ENCODE measurements around the gene RAP1GAP. TPM values are rescaled to one million over a fixed set of nuclear protein-coding genes. Genes with fewer than 3 reads are reported as not detected.

Gene RAP1GAP
- total RNA-seq, 1 experiment from 2014 or later = 7.2 TPM

- intact Hi-C loops (cut with micrococcal nuclease; ENCODE audit: unreplicated experiment) = no loop called here
- H3K9me3 Mint-ChIP-seq (ENCODE audit: unreplicated experiment) = no peaks in the 10 kb centered on the region
- peaks cover 10% of the 10 kb centered on the region for H3K4me1 Mint-ChIP-seq (ENCODE audit: low read depth, unreplicated experiment)
- Histone ChIP-seq H3K4me1 (peaks cover 10% of the 10 kb centered on the region), H3K4me3 (ENCODE audit: low read depth, low read length) (no peak overlapping the region), H3K27me3 (replicated peaks; ENCODE audit: control insufficient read depth, insufficient read depth, low read length) (no peaks in the 10 kb centered on the region), H3K36me3 (ENCODE audit: control insufficient read depth, insufficient read depth, low read length) (no peaks in the 10 kb centered on the region), H3K9me3 (no peaks in the 10 kb centered on the region)
- DNase-seq = no peak
- no peak for TF ChIP-seq CTCF (IDR thresholded peaks at IDR 0.05; ENCODE audit: insufficient read depth in 1 of 2, low read depth in 1 of 2, low read length in 1 of 2, severe bottlenecking in 1 of 2, unreplicated experiment in 1 of 2)
- no TSS peak for BruUV-seq (replicated peaks)
- CTCF ChIA-PET = no interaction called here
- H3K27ac Mint-ChIP-seq (ENCODE audit: unreplicated experiment) = no peak overlapping the region
- no peaks in the 10 kb centered on the region for H3K27me3 Mint-ChIP-seq (ENCODE audit: insufficient read depth, unreplicated experiment)
- H3K36me3 Mint-ChIP-seq (ENCODE audit: insufficient read depth, unreplicated experiment) = peaks cover 6% of the 10 kb centered on the region
- H3K4me3 Mint-ChIP-seq (ENCODE audit: unreplicated experiment) = no peak overlapping the region
- POLR2A ChIA-PET = no interaction called here
Measured at GRCh38 chr1:21616372-21616771, 52.8 kb downstream of the RAP1GAP start.

- Mint-ChIP-seq H3K27me3 (ENCODE audit: insufficient read depth, unreplicated experiment) (no peaks in the 10 kb centered on the region), H3K27ac (ENCODE audit: unreplicated experiment) (peak overlapping the region; percentile 75), H3K36me3 (ENCODE audit: insufficient read depth, unreplicated experiment) (peaks cover 6% of the 10 kb centered on the region), H3K4me3 (ENCODE audit: unreplicated experiment) (no peak overlapping the region), H3K4me1 (ENCODE audit: low read depth, unreplicated experiment) (peaks cover 10% of the 10 kb centered on the region), H3K9me3 (ENCODE audit: unreplicated experiment) (no peaks in the 10 kb centered on the region)
- ChIA-PET CTCF (no interaction called here), POLR2A (no interaction called here)
- Histone ChIP-seq H3K4me1 (peaks cover 10% of the 10 kb centered on the region), H3K36me3 (ENCODE audit: control insufficient read depth, insufficient read depth, low read length) (no peaks in the 10 kb centered on the region), H3K4me3 (ENCODE audit: low read depth, low read length) (no peak overlapping the region), H3K27me3 (replicated peaks; ENCODE audit: control insufficient read depth, insufficient read depth, low read length) (no peaks in the 10 kb centered on the region), H3K9me3 (no peaks in the 10 kb centered on the region)
- peak; percentile 53 to 55 for DNase-seq
- intact Hi-C loops (cut with micrococcal nuclease; ENCODE audit: unreplicated experiment) = no loop called here
- TF ChIP-seq CTCF (IDR thresholded peaks at IDR 0.05; ENCODE audit: insufficient read depth in 1 of 2, low read depth in 1 of 2, low read length in 1 of 2, severe bottlenecking in 1 of 2, unreplicated experiment in 1 of 2) = no peak
- no TSS peak for BruUV-seq (replicated peaks)
Measured at GRCh38 chr1:21614419-21615115, 54.6 kb downstream of the RAP1GAP start.

- BruUV-seq (replicated peaks) = no TSS peak
- CTCF ChIA-PET = no interaction called here
Measured at GRCh38 chr1:21613072-21613867, 55.9 kb downstream of the RAP1GAP start.

More at GRCh38 chr1:21613072-21613867, 55.9 kb downstream of the RAP1GAP start:
- Mint-ChIP-seq H3K4me3 (ENCODE audit: unreplicated experiment) (no peak overlapping the region), H3K9me3 (ENCODE audit: unreplicated experiment) (no peaks in the 10 kb centered on the region), H3K27ac (ENCODE audit: unreplicated experiment) (no peak overlapping the region), H3K36me3 (ENCODE audit: insufficient read depth, unreplicated experiment) (peaks cover 6% of the 10 kb centered on the region), H3K27me3 (ENCODE audit: insufficient read depth, unreplicated experiment) (no peaks in the 10 kb centered on the region), H3K4me1 (ENCODE audit: low read depth, unreplicated experiment) (peaks cover 10% of the 10 kb centered on the region)
- H3K36me3 ChIP-seq (ENCODE audit: control insufficient read depth, insufficient read depth, low read length) = no peaks in the 10 kb centered on the region
- intact Hi-C loops (cut with micrococcal nuclease; ENCODE audit: unreplicated experiment) = no loop called here
- H3K27me3 ChIP-seq (replicated peaks; ENCODE audit: control insufficient read depth, insufficient read depth, low read length) = no peaks in the 10 kb centered on the region
- no peak for DNase-seq
- TF ChIP-seq CTCF (IDR thresholded peaks at IDR 0.05; ENCODE audit: insufficient read depth in 1 of 2, low read depth in 1 of 2, low read length in 1 of 2, severe bottlenecking in 1 of 2, unreplicated experiment in 1 of 2) = no peak
- no peak overlapping the region for H3K4me3 ChIP-seq (ENCODE audit: low read depth, low read length)
- H3K9me3 ChIP-seq = no peaks in the 10 kb centered on the region
- peaks cover 10% of the 10 kb centered on the region for H3K4me1 ChIP-seq
- POLR2A ChIA-PET = no interaction called here
